Cardiac fibroblast (primary cell): Measurements from ENCODE around the gene TP53.

Experiments used
- DNase-seq, 2 donors: peaks; one replicate each; pipeline versions ENCODE4 v3.0.0 to v3.0.0-alpha.2; 2010; ENCODE audit warnings: low read depth in 2 of 2
- H3K4me3 ChIP-seq, 2 donors: replicated peaks in 1 of 2; 1 replicate in 1 of 2; 2 replicates in 1 of 2; pipeline ENCODE4 v1.5.1; 2011; ENCODE audit warnings: low read depth in 2 of 2, low read length in 2 of 2, mild to moderate bottlenecking in 2 of 2, moderate library complexity in 1 of 2
- CTCF ChIP-seq: IDR thresholded peaks from one replicate; pipeline ENCODE4 v1.5.1; 2011; ENCODE audit warnings: low read depth, mild to moderate bottlenecking, low read length, inconsistent platforms

The TP53 gene

GRCh38 chr17:7623661-7624060 is 63.6 kb downstream of the TP53 start:
- no peak for TF ChIP-seq CTCF
- DNase-seq, result no peak
- no peak overlapping the region for H3K4me3 ChIP-seq

GRCh38 chr17:7620835-7621234 is 66.5 kb downstream of the TP53 start:
- no peak overlapping the region for H3K4me3 ChIP-seq
- DNase-seq, result no peak
- TF ChIP-seq CTCF, result no peak

GRCh38 chr17:7618608-7619007 is 68.7 kb downstream of the TP53 start:
- no peak for TF ChIP-seq CTCF
- DNase-seq, result no peak
- H3K4me3 ChIP-seq, result no peak overlapping the region
